ENCODE results near the gene RTTN.

Gene RTTN

DNA sequence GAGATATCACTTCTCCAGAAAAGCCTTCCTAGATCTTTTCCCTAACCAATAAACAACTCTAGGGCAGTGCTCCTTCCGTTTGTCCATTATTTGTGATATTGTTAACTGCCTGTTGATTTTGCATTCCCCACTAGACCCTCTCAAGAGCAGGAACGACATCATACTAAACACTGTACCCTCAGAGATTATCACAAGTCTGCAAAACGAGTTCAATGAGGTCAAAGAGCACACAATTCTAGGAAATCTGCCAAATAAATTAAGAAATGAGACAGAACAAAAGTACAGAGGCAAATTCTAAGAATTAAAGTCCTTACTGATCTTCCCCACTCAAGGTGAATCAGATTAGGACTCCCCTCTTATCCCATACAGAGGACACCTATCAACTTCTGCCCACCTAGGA is 7.6 kb downstream of the RTTN start:
- DNase-seq (ENCODE audit: low read depth): no peak

DNA sequence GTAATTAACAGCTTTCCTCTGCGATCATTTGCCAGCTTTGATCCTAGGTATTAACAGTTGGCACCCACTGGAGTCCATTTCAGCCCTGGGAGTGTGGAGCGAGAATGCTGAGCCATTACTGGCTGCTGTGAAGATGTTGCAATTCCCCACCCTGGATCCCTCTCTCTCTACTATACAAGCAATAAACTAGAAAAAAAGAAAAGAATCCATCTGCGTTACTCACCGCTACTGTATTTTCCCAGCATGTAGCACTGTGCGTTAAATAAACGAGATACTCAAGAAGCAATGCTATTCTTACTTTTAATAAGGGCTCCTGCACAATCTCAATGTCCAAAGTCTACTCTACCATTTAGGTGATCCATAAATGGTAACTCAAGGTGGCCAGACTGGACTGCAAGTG is 8.5 kb downstream of the RTTN start:
- DNase-seq (ENCODE audit: low read depth): no peak

DNA sequence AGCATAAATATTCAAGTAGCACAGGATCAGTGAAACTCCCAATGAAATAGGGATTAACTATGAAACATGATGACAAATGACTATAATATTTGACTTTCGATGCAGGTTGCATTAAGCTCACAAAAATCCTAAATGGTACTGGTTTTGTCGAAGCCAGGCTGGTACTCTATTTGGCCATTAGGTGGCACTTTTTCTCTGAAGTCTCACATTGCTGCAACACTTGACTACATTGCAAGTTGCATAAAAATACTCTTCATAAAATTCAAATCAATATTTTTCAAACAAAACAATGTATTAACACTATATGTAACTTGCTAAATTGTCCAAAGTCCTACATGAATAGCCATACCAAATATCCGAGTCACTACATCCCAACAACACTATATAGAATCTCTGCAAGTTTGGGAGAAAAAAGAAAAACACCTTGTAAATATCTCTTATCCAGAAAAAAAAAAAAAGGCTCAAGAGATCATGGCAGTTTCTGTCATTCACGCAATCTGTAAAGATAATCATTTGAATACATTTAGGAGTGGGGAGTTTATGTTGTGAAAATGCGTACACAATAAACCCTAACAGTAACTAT is 9.5 kb downstream of the RTTN start:
- DNase-seq (ENCODE audit: low read depth): peak; percentile 46

DNA sequence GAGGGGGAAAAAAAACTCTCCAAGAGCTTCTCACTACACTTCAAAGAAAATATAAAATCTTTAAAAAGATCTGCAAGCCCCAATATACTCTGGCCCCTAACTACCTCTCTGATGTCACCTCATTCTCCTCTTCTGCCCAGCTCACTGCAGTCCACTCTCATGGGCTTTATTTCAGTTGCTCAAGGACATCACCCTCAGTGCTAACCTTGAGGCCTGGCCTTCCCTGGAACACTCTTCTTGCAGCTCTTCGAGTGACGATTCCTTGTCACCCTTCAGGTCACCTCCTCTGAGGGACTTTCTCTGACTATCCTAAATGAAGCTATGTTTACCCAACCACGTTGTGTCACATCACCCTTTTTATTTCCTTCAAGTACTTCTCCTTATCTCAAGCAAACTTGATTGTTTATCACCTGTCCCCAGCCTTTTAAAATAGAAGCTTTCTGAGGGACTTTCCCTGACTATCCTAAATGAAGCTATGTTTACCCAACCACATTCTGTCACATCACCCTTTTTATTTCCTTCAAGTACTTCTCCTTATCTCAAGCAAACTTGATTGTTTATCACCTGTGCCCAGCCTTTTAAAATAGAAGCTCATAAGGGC is 10.4 kb downstream of the RTTN start:
- DNase-seq (ENCODE audit: low read depth): no peak

- DNase-seq (ENCODE audit: low read depth): no peak
Observed at GRCh38 chr18:70194227-70194890, 11.1 kb downstream of the RTTN start.

DNA sequence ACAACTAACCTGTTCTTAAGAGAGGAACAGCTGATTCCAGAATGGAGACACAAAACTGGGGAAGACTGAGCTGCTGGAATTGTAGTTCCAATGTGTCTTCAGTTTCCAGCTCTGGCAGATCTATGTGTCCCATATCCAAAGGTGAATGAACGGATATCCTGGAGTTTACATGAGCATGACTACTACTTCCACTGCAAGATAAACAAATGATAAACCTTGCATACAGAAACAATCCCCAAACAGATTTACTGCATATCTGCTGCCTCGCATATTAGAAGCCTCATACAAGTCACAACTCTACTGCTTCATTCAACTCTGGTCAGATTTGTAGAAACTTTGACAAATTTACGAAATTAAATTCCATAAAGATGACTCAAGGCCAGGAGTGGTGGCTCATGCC is 15.0 kb downstream of the RTTN start:
- no peak for DNase-seq (ENCODE audit: low read depth)

- no peak for DNase-seq (ENCODE audit: low read depth)
Observed at GRCh38 chr18:70188113-70188512, 17.4 kb downstream of the RTTN start.

DNA sequence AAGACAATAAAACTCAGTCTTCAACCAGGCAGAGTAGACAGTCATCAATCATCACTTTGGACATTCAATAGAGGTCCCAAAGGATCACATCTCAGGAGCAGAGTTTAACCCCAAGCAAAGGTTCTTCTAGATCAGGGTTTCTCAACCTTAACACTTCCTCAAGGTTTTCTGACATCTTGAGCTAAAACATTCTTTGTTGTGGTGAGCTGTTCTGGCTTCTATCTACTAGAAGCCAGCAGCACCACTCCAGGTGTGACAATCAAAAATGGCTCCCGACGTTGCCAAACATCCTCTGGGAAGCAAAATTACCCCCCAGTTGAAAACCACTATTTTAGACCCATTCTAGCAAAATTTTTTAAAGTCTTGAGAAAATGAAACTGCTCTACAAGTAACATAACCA is 22.0 kb downstream of the RTTN start:
- DNase-seq (ENCODE audit: low read depth): no peak

DNA sequence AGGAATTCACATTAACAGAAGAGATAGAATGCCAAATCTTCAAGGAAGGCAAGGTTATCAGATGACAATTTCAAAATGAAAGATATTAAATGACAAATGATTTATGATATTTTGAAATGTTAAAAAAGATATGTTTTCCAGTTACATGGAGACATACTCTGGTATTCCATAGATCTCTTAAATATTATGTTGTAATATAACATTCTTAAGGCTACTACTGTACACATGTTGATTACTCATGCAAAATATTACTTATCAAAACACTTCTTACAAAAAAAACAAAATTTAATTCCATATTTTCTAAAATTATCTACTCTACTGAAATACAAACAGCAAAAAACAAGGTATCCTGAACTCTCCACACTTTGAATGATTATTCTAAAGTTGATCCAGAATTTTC is 22.9 kb downstream of the RTTN start:
- no peak for DNase-seq (ENCODE audit: low read depth)

- no peak for DNase-seq (ENCODE audit: low read depth)
Observed at GRCh38 chr18:70181725-70182124, 23.8 kb downstream of the RTTN start.

- no peak for DNase-seq (ENCODE audit: low read depth)
Observed at GRCh38 chr18:70181015-70181414, 24.5 kb downstream of the RTTN start.

DNA sequence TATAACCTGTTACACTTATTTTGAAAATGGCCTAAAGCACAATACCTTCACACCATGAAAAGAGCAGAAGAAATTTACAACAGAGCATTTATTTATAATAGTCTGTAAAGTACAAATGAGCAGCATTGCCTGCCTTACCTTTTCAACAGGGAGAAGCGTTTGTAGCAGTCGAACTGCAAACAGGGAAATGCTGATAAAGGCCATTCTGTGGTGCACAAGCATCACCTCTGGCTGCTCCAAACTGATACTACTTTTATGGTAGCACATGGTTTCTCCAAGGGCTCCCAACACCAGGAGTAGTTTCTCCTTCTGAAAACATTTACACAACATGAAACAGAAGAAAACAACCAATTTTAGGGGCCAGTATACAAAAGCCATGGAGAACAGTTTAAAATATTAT is 28.9 kb downstream of the RTTN start:
- DNase-seq (ENCODE audit: low read depth): no peak

DNA sequence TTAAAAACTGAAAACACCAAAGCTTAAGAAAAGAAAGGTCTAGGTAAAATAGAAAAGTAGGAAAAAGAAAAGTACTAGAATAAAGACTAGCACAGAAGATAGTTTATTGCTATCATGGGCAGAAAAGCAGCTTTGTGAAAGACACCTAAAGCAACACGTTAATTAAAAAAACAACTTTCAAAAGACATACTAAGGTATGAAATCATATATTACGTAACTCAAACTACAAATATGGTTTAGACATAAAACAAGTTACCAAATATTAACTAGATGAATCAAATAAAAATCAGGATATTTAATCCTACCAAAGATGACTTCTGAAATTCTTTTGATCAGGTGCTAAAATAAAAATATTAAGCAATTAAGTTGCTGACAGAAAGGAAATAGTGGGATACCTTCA is 30.3 kb downstream of the RTTN start:
- no peak for DNase-seq (ENCODE audit: low read depth)

DNA sequence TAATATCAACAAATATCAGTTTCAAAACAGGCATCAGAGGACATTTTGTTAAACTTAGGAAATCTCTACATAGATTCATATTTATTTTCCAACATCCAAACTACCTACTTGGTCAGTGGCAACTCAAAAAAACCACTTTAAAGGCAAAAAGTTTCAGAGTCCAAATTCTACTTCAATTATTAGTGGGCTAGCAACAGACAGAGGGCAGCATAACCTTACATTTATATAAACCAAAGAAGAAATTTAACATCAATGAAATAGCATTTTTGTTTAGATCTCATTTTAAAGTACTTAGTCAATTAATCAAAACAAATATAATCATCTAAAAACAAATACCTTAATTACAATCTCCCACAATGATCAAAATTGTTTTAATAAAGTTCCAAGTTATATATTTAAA is 33.3 kb downstream of the RTTN start:
- DNase-seq (ENCODE audit: low read depth): no peak

GRCh38 chr18:70169747-70170146 is 35.7 kb downstream of the RTTN start:
- DNase-seq (ENCODE audit: low read depth): no peak

DNA sequence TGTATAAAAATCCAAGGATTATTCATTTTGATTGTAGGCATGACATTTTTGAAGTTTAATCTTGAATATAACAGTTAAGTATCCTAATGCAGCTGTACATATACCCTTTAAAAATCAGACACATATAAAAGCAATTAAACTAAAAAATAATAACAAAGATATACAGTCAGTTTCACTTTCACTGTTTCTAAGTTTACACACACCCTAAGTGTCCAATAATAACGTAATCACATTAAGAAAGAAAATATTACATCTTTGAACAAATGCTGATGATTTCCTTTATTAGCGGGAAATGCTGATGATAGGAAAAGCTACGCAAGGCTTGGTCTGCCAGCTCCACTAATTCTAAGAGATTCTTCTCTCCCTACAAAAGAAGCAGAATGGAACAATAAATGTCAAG is 38.8 kb downstream of the RTTN start:
- no peak for DNase-seq (ENCODE audit: low read depth)

DNA sequence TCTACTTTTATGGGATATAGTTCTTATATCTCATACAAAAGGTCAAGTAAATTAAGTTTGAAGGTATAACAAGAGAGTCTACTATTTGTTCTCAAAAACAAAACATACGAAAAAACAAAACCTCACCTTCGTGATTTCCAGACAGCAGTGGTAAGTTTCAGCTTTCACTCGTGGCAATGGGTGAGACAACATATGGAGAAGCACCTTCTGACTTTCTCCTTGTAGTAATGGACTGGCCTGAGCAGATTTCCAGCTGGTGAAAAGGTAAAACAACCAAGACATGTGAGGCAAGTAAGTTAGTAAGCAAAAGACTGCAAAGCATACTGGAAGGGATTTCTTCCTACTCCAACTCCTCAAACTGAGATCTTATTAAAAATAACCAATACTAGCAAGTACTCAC is 39.6 kb downstream of the RTTN start:
- DNase-seq (ENCODE audit: low read depth): no peak

- DNase-seq (ENCODE audit: low read depth): no peak
Observed at GRCh38 chr18:70160073-70160678, 45.3 kb downstream of the RTTN start.

DNA sequence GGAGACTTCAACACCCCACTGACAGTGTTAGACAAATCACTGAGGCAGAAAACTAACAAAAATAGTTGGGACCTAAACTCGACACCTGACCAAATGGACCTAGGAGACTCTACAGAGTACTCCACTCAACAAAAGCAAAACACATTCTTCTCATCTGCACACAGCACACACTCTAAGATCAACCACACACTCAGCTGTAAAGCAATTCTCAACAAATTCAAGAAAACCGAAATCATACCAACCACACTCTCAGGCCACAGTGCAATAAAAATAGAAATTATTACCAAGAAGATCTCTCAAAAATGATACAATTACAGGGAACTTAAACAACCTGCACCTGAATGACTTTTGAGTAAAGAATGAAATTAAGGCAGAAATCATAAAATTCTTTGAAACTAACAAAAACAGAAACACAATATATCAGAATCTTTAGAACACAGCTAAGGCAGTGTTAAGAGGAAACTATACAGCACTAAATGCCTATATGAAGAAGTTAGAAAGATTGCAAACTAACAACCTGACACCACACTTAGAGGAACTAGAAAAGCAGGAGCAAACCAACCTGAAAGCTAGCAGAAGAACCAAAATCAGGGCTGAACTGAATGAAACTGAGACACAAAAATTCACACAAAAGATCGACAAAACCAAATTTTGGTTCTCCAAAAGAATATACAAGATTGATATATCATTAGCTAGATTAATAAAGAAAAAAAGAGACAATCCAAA is 46.3 kb downstream of the RTTN start:
- no peak for DNase-seq (ENCODE audit: low read depth)

- DNase-seq (ENCODE audit: low read depth): no peak
Observed at GRCh38 chr18:70156886-70157285, 48.6 kb downstream of the RTTN start.

- DNase-seq (ENCODE audit: low read depth): peak; percentile 56
Observed at GRCh38 chr18:70154591-70155194, 50.8 kb downstream of the RTTN start.

- DNase-seq (ENCODE audit: low read depth): no peak
Observed at GRCh38 chr18:70151614-70152013, 53.9 kb downstream of the RTTN start.

Measured in stromal cell of bone marrow (primary cell).